ENCODE measurements around the gene ZNF74.
"Not testable (repeated sequence)": the region's sequence is repeated elsewhere in the genome, so short reads cannot be mapped to it uniquely, and the experiment has no call there.

Gene ZNF74

GRCh38 chr22:20360261-20360660 lies 33.7 kb upstream of the ZNF74 start:
- not testable (repeated sequence) for H3K4me1 ChIP-seq (ENCODE audit: low read depth, poor library complexity, severe bottlenecking); H3K27ac ChIP-seq; H3K27me3 ChIP-seq (ENCODE audit: insufficient read depth, low read depth); H3K79me2 ChIP-seq (ENCODE audit: insufficient read depth, low read depth); H3K9ac ChIP-seq; H2AFZ ChIP-seq (ENCODE audit: low read depth); H3K4me2 ChIP-seq; H3K36me3 ChIP-seq (ENCODE audit: insufficient read depth); H3K4me3 ChIP-seq (IDR thresholded peaks at IDR 0.05; ENCODE audit: insufficient read depth, low read depth, low read length); H4K20me1 ChIP-seq (ENCODE audit: insufficient read depth)

GRCh38 chr22:20360866-20361751 lies 32.8 kb upstream of the ZNF74 start:
- H4K20me1 ChIP-seq (ENCODE audit: insufficient read depth); H3K79me2 ChIP-seq (ENCODE audit: insufficient read depth, low read depth): not testable (repeated sequence)

GRCh38 chr22:20361752-20362229 lies 32.2 kb upstream of the ZNF74 start:
- H3K27ac ChIP-seq; H3K4me1 ChIP-seq (ENCODE audit: low read depth, poor library complexity, severe bottlenecking); H3K27me3 ChIP-seq (ENCODE audit: insufficient read depth, low read depth); H3K79me2 ChIP-seq (ENCODE audit: insufficient read depth, low read depth); H2AFZ ChIP-seq (ENCODE audit: low read depth); H3K4me3 ChIP-seq (IDR thresholded peaks at IDR 0.05; ENCODE audit: insufficient read depth, low read depth, low read length); H3K9ac ChIP-seq; H4K20me1 ChIP-seq (ENCODE audit: insufficient read depth); H3K36me3 ChIP-seq (ENCODE audit: insufficient read depth); H3K4me2 ChIP-seq: not testable (repeated sequence)

More at GRCh38 chr22:20360866-20361751, 32.8 kb upstream of the ZNF74 start:
- not testable (repeated sequence) for H2AFZ ChIP-seq (ENCODE audit: low read depth); H3K36me3 ChIP-seq (ENCODE audit: insufficient read depth); H3K4me2 ChIP-seq; H3K27ac ChIP-seq; H3K4me3 ChIP-seq (IDR thresholded peaks at IDR 0.05; ENCODE audit: insufficient read depth, low read depth, low read length); H3K9ac ChIP-seq; H3K4me1 ChIP-seq (ENCODE audit: low read depth, poor library complexity, severe bottlenecking); H3K27me3 ChIP-seq (ENCODE audit: insufficient read depth, low read depth)

- not testable (repeated sequence) for H3K36me3 ChIP-seq (ENCODE audit: insufficient read depth)
Measured at GRCh38 chr22:20362403-20362802, 31.5 kb upstream of the ZNF74 start.

GRCh38 chr22:20364335-20365260 lies 29.4 kb upstream of the ZNF74 start:
- H4K20me1 ChIP-seq (ENCODE audit: insufficient read depth); H3K79me2 ChIP-seq (ENCODE audit: insufficient read depth, low read depth); H3K27ac ChIP-seq; H2AFZ ChIP-seq (ENCODE audit: low read depth); H3K4me1 ChIP-seq (ENCODE audit: low read depth, poor library complexity, severe bottlenecking); H3K4me2 ChIP-seq; H3K4me3 ChIP-seq (IDR thresholded peaks at IDR 0.05; ENCODE audit: insufficient read depth, low read depth, low read length); H3K36me3 ChIP-seq (ENCODE audit: insufficient read depth); H3K9ac ChIP-seq; H3K27me3 ChIP-seq (ENCODE audit: insufficient read depth, low read depth): not testable (repeated sequence)

More at GRCh38 chr22:20362403-20362802, 31.5 kb upstream of the ZNF74 start:
- H3K4me3 ChIP-seq (IDR thresholded peaks at IDR 0.05; ENCODE audit: insufficient read depth, low read depth, low read length); H3K4me1 ChIP-seq (ENCODE audit: low read depth, poor library complexity, severe bottlenecking); H4K20me1 ChIP-seq (ENCODE audit: insufficient read depth); H2AFZ ChIP-seq (ENCODE audit: low read depth); H3K4me2 ChIP-seq; H3K27ac ChIP-seq; H3K27me3 ChIP-seq (ENCODE audit: insufficient read depth, low read depth); H3K79me2 ChIP-seq (ENCODE audit: insufficient read depth, low read depth); H3K9ac ChIP-seq: not testable (repeated sequence)

- H3K36me3 ChIP-seq (ENCODE audit: insufficient read depth); H2AFZ ChIP-seq (ENCODE audit: low read depth); H3K27me3 ChIP-seq (ENCODE audit: insufficient read depth, low read depth); H3K4me1 ChIP-seq (ENCODE audit: low read depth, poor library complexity, severe bottlenecking); H3K4me3 ChIP-seq (IDR thresholded peaks at IDR 0.05; ENCODE audit: insufficient read depth, low read depth, low read length); H3K9ac ChIP-seq; H3K4me2 ChIP-seq; H3K79me2 ChIP-seq (ENCODE audit: insufficient read depth, low read depth); H3K27ac ChIP-seq; H4K20me1 ChIP-seq (ENCODE audit: insufficient read depth): not testable (repeated sequence)
Measured at GRCh38 chr22:20366841-20367240, 27.1 kb upstream of the ZNF74 start.

GRCh38 chr22:20368875-20369274 lies 25.1 kb upstream of the ZNF74 start:
- H3K27me3 ChIP-seq (ENCODE audit: insufficient read depth, low read depth); H3K36me3 ChIP-seq (ENCODE audit: insufficient read depth); H3K4me3 ChIP-seq (IDR thresholded peaks at IDR 0.05; ENCODE audit: insufficient read depth, low read depth, low read length); H3K4me1 ChIP-seq (ENCODE audit: low read depth, poor library complexity, severe bottlenecking); H3K27ac ChIP-seq; H2AFZ ChIP-seq (ENCODE audit: low read depth); H4K20me1 ChIP-seq (ENCODE audit: insufficient read depth); H3K4me2 ChIP-seq; H3K79me2 ChIP-seq (ENCODE audit: insufficient read depth, low read depth); H3K9ac ChIP-seq: not testable (repeated sequence)

GRCh38 chr22:20371687-20372086 lies 22.3 kb upstream of the ZNF74 start:
- H3K4me1 ChIP-seq (ENCODE audit: low read depth, poor library complexity, severe bottlenecking); H3K4me3 ChIP-seq (IDR thresholded peaks at IDR 0.05; ENCODE audit: insufficient read depth, low read depth, low read length); H3K36me3 ChIP-seq (ENCODE audit: insufficient read depth); H3K27ac ChIP-seq; H4K20me1 ChIP-seq (ENCODE audit: insufficient read depth); H3K9ac ChIP-seq; H2AFZ ChIP-seq (ENCODE audit: low read depth); H3K4me2 ChIP-seq; H3K27me3 ChIP-seq (ENCODE audit: insufficient read depth, low read depth); H3K79me2 ChIP-seq (ENCODE audit: insufficient read depth, low read depth): not testable (repeated sequence)

GRCh38 chr22:20372406-20372854 lies 21.5 kb upstream of the ZNF74 start:
- H3K27ac ChIP-seq; H4K20me1 ChIP-seq (ENCODE audit: insufficient read depth); H3K27me3 ChIP-seq (ENCODE audit: insufficient read depth, low read depth); H3K4me1 ChIP-seq (ENCODE audit: low read depth, poor library complexity, severe bottlenecking); H3K9ac ChIP-seq; H3K4me3 ChIP-seq (IDR thresholded peaks at IDR 0.05; ENCODE audit: insufficient read depth, low read depth, low read length); H3K4me2 ChIP-seq; H3K79me2 ChIP-seq (ENCODE audit: insufficient read depth, low read depth); H3K36me3 ChIP-seq (ENCODE audit: insufficient read depth); H2AFZ ChIP-seq (ENCODE audit: low read depth): not testable (repeated sequence)
